Psoas muscle (tissue), 8 donors: Measurements from ENCODE around the gene LRBA. TPM values are rescaled to one million over a fixed set of nuclear protein-coding genes. Genes with fewer than 3 reads are reported as not detected.

Experiments used
- ATAC-seq, 4 donors: fragments of 200-7000 bp; cut with Tn5 transposase; one replicate each; pipeline ENCODE4 v1.9.1; 2020; ENCODE audit warnings: moderate library complexity in 3 of 4, mild to moderate bottlenecking in 2 of 4
- DNase-seq, 2 donors: peaks; one replicate each; pipeline ENCODE4 v3.0.0-alpha.2; 2020
- H3K27ac ChIP-seq: fragments of 200-600 bp; one replicate; pipeline ENCODE4 v1.8.0; 2022
- H3K27me3 ChIP-seq, 3 donors: fragments of 200-600 bp in 1 of 3; one replicate each; pipeline versions ENCODE4 v1.6.1 to v1.8.0; 2013 to 2022; ENCODE audit warnings: low read length in 2 of 3, mild to moderate bottlenecking in 2 of 3, moderate library complexity in 1 of 3; ENCODE audit not compliant: insufficient read depth in 3 of 3
- H3K36me3 ChIP-seq, 2 donors: fragments of 200-600 bp in 1 of 2; one replicate each; pipeline versions ENCODE4 v1.6.1 to v1.8.0; 2013 to 2022; ENCODE audit warnings: low read depth in 1 of 2, mild to moderate bottlenecking in 1 of 2, moderate library complexity in 1 of 2; ENCODE audit not compliant: insufficient read depth in 1 of 2
- H3K4me1 ChIP-seq: fragments of 200-600 bp; one replicate; pipeline ENCODE4 v1.8.0; 2022
- H3K4me3 ChIP-seq: fragments of 200-600 bp; one replicate; pipeline ENCODE4 v1.8.0; 2022; ENCODE audit warnings: mild to moderate bottlenecking
- H3K9me3 ChIP-seq: fragments of 200-600 bp; one replicate; pipeline ENCODE4 v1.8.0; 2022
- WGBS, 3 donors: extraction: QIAGEN DNeasy Blood & Tissue Kit; methylation state at CpG; one replicate each; pipeline versions ENCODE4 v1.1.6 to v1.1.7; 2013; 5-methylcytosine and 5-hydroxymethylcytosine counted together
- intact Hi-C, 2 donors: fragments of 100-400 bp; cut with DNase I; formaldehyde crosslinking; loops; one replicate each; pipeline versions ENCODE4 v1.11.0 to v1.14.2; 2022
- polyA plus RNA-seq, 3 donors: library from polyadenylated mRNA; stranded (reverse); fragments of 200-250 nt; gene quantifications; one replicate each; pipeline ENCODE4 v1.2.3, GENCODE V29; 2013
- total RNA-seq, 4 donors: library from RNA; stranded (reverse); fragmentation: NEBNext Ultra II Directional in 2 of 4; extraction: Animal tissue kit (Norgen Biotek cat#: 25700) in 2 of 4; gene quantifications; one replicate each; pipeline versions ENCODE4 v1.2.1 to v1.2.4, GENCODE V29; 2021 to 2023
- TF ChIP-seq, protein P1 (sequence below): fragments of 200-600 bp; IDR thresholded peaks from one replicate; pipeline ENCODE4 v1.8.0; 2022; ENCODE audit warnings: antibody characterized with exemption
- donor health status: healthy with polysubstance abuse.
- donor health status: DM: no; HTN: no; CAD: no; lungs with moderate emphysema.
- donor health status: Bipolar disorder and iron deficiency.
- donor health status: healthy.
- donor health status: DM: yes; HTN: yes; CAD: no.
- donor health status: DM: no; HTN: no; CAD: no.
- donor health status: DM: no; HTN: no; CAD: no.
- donor health status: DM: yes; HTN: yes; CAD: no.

The LRBA gene
- total and polyA plus RNA-seq, 7 donors: 2.9 to 10.6 (median 6.4) TPM

DNA sequence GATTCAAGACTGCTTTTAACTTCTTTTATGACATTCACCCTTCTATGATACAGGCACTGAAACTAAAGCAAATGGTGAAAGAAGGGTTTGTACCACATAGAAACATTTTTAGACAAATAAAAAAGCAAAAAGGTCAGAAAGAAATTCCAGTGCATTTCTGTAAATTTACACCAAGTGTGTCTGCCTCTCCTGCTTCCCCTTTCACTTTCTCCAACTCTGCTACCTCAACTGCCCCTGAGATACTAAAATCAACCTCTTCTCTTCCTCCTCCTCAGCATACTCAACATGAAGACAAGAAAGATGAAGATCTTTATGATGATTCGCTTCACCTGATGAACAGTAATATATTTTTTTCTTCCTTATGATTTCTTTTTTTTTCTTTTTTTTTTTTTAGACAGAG, 187.9 kb downstream of the LRBA start:
- ATAC-seq: no peak
- 96 to 100% (median 97%) methylated on average over 1 of the region's 1 CpG for WGBS, 3 donors
- no peak for DNase-seq
- no peaks in the 10 kb centered on the region for H3K4me1 ChIP-seq
- peaks cover 0 to 18% of the 10 kb centered on the region in 2 donors for H3K36me3 ChIP-seq
- intact Hi-C loops: no loop called here
- TF ChIP-seq, protein P1, sequence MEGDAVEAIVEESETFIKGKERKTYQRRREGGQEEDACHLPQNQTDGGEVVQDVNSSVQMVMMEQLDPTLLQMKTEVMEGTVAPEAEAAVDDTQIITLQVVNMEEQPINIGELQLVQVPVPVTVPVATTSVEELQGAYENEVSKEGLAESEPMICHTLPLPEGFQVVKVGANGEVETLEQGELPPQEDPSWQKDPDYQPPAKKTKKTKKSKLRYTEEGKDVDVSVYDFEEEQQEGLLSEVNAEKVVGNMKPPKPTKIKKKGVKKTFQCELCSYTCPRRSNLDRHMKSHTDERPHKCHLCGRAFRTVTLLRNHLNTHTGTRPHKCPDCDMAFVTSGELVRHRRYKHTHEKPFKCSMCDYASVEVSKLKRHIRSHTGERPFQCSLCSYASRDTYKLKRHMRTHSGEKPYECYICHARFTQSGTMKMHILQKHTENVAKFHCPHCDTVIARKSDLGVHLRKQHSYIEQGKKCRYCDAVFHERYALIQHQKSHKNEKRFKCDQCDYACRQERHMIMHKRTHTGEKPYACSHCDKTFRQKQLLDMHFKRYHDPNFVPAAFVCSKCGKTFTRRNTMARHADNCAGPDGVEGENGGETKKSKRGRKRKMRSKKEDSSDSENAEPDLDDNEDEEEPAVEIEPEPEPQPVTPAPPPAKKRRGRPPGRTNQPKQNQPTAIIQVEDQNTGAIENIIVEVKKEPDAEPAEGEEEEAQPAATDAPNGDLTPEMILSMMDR: no peak
- no peaks in the 10 kb centered on the region for H3K9me3 ChIP-seq
- no peak overlapping the region for H3K4me3 ChIP-seq
- H3K27me3 ChIP-seq: no peaks in the 10 kb centered on the region
- H3K27ac ChIP-seq: no peak overlapping the region

DNA sequence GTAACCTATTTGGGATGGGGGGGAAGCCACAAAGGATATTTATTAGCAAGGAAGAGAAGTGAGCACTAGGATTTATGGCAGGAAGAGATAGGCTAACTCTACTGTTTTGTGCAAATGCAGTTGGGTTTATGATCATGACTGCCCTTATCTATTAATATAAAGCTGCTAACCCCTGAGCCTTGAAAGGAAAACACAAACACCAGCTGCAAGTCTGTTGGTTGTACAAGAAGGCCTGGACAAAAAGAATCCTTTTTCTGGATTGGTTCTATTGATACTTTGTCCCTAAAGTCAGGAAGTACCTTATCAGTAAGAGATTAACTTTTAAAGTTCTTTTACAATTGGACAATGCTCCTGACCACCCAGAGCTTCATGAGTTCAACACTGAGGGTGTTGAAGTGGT, 188.8 kb downstream of the LRBA start:
- no peak for ATAC-seq
- no peaks in the 10 kb centered on the region for H3K9me3 ChIP-seq
- H3K27ac ChIP-seq: no peak overlapping the region
- intact Hi-C loops: no loop called here
- H3K27me3 ChIP-seq: no peaks in the 10 kb centered on the region
- no peaks in the 10 kb centered on the region for H3K4me1 ChIP-seq
- H3K36me3 ChIP-seq: peaks cover 0 to 18% of the 10 kb centered on the region in 2 donors
- TF ChIP-seq, protein P1: no peak
- no peak overlapping the region for H3K4me3 ChIP-seq
- no peak for DNase-seq

DNA sequence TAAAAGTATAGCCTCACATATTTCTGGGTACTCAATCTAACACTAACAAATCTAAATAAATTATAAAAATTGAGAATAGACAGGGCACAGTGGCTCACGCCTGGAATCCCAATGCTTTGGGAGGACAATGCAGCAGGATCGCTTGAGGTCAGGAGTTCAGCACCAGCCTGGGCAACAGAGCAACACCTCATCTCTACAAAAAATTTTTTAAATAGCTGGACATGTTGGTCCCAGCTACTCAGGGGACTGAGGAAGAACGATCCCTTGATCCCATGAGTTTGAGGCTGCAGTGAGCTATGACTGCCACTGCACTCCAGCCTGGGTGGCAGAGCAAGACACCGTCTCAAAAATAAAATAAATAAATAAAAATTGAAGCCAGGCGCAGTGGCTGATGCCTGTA, 192.7 kb downstream of the LRBA start:
- intact Hi-C loops: no loop called here
- Histone ChIP-seq H3K9me3 (no peaks in the 10 kb centered on the region), H3K4me1 (no peaks in the 10 kb centered on the region), H3K4me3 (no peak overlapping the region), H3K27me3 (no peaks in the 10 kb centered on the region), H3K27ac (no peak overlapping the region), H3K36me3 (peaks cover 0 to 9% of the 10 kb centered on the region in 2 donors)
- ATAC-seq (no peak), DNase-seq (no peak)
- WGBS, 3 donors: 89 to 95% (median 91%) methylated on average over 5 of the region's 5 CpGs
- TF ChIP-seq, protein P1: no peak

DNA sequence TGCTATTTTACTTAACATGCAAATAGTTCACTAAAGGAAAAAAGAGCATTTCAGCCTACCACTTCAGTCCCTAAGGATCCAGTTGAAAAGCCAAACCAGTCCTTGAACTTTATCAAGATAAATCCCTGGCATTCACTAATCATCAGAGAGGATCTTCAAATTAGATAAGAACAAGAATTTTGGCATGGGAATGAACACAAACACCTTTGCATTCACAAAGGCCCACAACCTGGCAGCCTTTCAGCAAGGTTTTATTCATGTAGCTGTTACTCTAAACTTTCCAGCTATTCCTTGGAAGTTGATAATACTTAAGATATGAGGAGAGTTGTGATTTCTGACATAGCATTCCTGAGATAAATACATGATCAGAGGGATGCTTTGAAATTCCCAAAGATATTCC, 193.4 kb downstream of the LRBA start:
- Histone ChIP-seq H3K27ac (no peak overlapping the region), H3K4me3 (no peak overlapping the region), H3K9me3 (no peaks in the 10 kb centered on the region), H3K4me1 (no peaks in the 10 kb centered on the region), H3K36me3 (peaks cover 0 to 1% of the 10 kb centered on the region in 2 donors), H3K27me3 (no peaks in the 10 kb centered on the region)
- intact Hi-C loops: no loop called here
- DNase-seq: no peak
- no peak for ATAC-seq
- TF ChIP-seq, protein P1: no peak

DNA sequence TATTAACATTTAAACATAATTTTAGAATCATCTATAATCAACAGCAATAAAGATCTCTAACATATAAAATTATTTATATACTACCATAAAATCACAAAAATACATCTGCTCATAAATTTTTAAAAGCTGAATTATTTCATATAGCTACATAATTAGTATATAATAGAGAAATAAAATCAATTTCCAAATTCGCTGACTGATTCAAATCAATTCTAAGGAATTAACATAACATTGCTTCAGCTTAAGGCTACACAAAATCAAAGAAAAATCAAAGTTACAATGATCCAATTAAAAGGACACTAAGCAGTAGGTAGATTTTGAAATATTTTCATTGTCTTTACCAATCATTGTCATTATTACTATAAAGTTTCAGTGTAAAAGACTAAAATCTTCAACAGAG, 194.7 kb downstream of the LRBA start:
- intact Hi-C loops: no loop called here
- no peak for DNase-seq
- 94 to 100% (median 96%) methylated on average over 1 of the region's 1 CpG for WGBS, 3 donors
- TF ChIP-seq, protein P1: no peak
- Histone ChIP-seq H3K27ac (no peak overlapping the region), H3K4me3 (no peak overlapping the region), H3K4me1 (no peaks in the 10 kb centered on the region), H3K36me3 (no peaks in the 10 kb centered on the region), H3K27me3 (no peaks in the 10 kb centered on the region), H3K9me3 (no peaks in the 10 kb centered on the region)
- ATAC-seq: no peak
